Measurements from ENCODE around the gene TMEM184B.

Gene TMEM184B

DNA sequence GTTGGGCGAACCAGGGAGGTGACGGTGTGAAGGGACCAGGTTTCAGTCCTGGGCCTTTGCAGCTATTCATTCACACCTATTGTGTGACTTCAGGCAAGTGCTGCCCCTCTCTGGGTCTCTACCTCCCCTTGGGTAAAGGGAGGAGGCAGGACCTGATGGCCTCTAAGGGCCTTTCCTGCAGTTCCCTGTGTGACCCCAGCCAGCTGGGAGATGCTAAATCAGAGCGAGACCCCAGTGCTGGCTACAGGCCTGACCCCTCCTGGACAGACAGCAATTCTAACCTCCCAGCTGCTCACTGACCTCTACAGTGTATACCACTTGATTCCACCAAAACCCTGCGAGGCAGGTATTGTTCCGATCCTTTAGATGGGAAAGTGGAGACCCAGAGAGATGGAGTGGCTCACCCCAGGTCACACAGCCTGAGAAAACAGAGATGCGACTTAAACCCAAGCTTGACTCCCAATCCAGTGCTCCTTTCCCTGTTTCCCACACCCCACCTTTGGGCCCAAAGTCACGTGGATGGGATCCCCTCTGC, 64.8 kb downstream of the TMEM184B start:
- no peaks in the 10 kb centered on the region for H4K20me1 ChIP-seq (ENCODE audit: insufficient read depth, low read length, poor library complexity, severe bottlenecking)
- no peak overlapping the region for H3K9ac ChIP-seq (ENCODE audit: low read depth, low read length, poor library complexity, severe bottlenecking)
- no peaks in the 10 kb centered on the region for H3K9me2 ChIP-seq (replicated peaks; ENCODE audit: low read depth, low read length)
- H3K4me1 ChIP-seq (ENCODE audit: insufficient read depth, low read length, poor library complexity, severe bottlenecking), result peaks cover 26% of the 10 kb centered on the region
- no peaks in the 10 kb centered on the region for H3F3A ChIP-seq (ENCODE audit: low read depth)
- no peaks in the 10 kb centered on the region for H3K79me2 ChIP-seq (ENCODE audit: insufficient read depth, low read length)
- TF ChIP-seq, protein P1, sequence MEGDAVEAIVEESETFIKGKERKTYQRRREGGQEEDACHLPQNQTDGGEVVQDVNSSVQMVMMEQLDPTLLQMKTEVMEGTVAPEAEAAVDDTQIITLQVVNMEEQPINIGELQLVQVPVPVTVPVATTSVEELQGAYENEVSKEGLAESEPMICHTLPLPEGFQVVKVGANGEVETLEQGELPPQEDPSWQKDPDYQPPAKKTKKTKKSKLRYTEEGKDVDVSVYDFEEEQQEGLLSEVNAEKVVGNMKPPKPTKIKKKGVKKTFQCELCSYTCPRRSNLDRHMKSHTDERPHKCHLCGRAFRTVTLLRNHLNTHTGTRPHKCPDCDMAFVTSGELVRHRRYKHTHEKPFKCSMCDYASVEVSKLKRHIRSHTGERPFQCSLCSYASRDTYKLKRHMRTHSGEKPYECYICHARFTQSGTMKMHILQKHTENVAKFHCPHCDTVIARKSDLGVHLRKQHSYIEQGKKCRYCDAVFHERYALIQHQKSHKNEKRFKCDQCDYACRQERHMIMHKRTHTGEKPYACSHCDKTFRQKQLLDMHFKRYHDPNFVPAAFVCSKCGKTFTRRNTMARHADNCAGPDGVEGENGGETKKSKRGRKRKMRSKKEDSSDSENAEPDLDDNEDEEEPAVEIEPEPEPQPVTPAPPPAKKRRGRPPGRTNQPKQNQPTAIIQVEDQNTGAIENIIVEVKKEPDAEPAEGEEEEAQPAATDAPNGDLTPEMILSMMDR (conservative IDR thresholded peaks at IDR 0.05; ENCODE audit: low read length), result no peak
- TF ChIP-seq EZH2phosphoT487 (IDR thresholded peaks at IDR 0.05; ENCODE audit: borderline replicate concordance), result no peak
- H3K27me3 ChIP-seq (ENCODE audit: insufficient read depth, low read length, poor library complexity, severe bottlenecking), result no peaks in the 10 kb centered on the region
- H3K36me3 ChIP-seq (ENCODE audit: insufficient read depth, low read length), result no peaks in the 10 kb centered on the region
- H2AFZ ChIP-seq (ENCODE audit: low read length), result no peak overlapping the region
- no peaks in the 10 kb centered on the region for H3K9me3 ChIP-seq (ENCODE audit: insufficient read depth, low read depth, low read length)
- H3K4me3 ChIP-seq (ENCODE audit: low read length, poor library complexity, severe bottlenecking), result no peak overlapping the region
- H3K4me2 ChIP-seq (ENCODE audit: low read depth, low read length, poor library complexity, severe bottlenecking), result no peak overlapping the region

GRCh38 chr22:38205261-38206128, 67.3 kb downstream of the TMEM184B start:
- no peaks in the 10 kb centered on the region for H4K20me1 ChIP-seq (ENCODE audit: insufficient read depth, low read length, poor library complexity, severe bottlenecking)

GRCh38 chr22:38204784-38205183, 68.0 kb downstream of the TMEM184B start:
- peak overlapping the region; percentile 99 for H3K4me2 ChIP-seq (ENCODE audit: low read depth, low read length, poor library complexity, severe bottlenecking)
- H3K4me1 ChIP-seq (ENCODE audit: insufficient read depth, low read length, poor library complexity, severe bottlenecking), result peaks cover 41% of the 10 kb centered on the region
- TF ChIP-seq EZH2phosphoT487 (IDR thresholded peaks at IDR 0.05; ENCODE audit: borderline replicate concordance), result no peak
- TF ChIP-seq, protein P1 (conservative IDR thresholded peaks at IDR 0.05; ENCODE audit: low read length), result no peak
- peak overlapping the region; percentile 60 for H3K9ac ChIP-seq (ENCODE audit: low read depth, low read length, poor library complexity, severe bottlenecking)
- no peaks in the 10 kb centered on the region for H3K9me3 ChIP-seq (ENCODE audit: insufficient read depth, low read depth, low read length)
- no peak overlapping the region for H2AFZ ChIP-seq (ENCODE audit: low read length)
- H3K4me3 ChIP-seq (ENCODE audit: low read length, poor library complexity, severe bottlenecking), result peak overlapping the region; percentile 22
- no peaks in the 10 kb centered on the region for H3K9me2 ChIP-seq (replicated peaks; ENCODE audit: low read depth, low read length)
- H3K27me3 ChIP-seq (ENCODE audit: insufficient read depth, low read length, poor library complexity, severe bottlenecking), result no peaks in the 10 kb centered on the region
- H3K79me2 ChIP-seq (ENCODE audit: insufficient read depth, low read length), result no peaks in the 10 kb centered on the region
- H4K20me1 ChIP-seq (ENCODE audit: insufficient read depth, low read length, poor library complexity, severe bottlenecking), result no peaks in the 10 kb centered on the region
- H3K36me3 ChIP-seq (ENCODE audit: insufficient read depth, low read length), result no peaks in the 10 kb centered on the region
- peaks cover 3% of the 10 kb centered on the region; the same call in 1 of the 2 replicates for H3F3A ChIP-seq (ENCODE audit: low read depth)

More at GRCh38 chr22:38205261-38206128, 67.3 kb downstream of the TMEM184B start:
- peaks cover 3% of the 10 kb centered on the region; the same call in 1 of the 2 replicates for H3F3A ChIP-seq (ENCODE audit: low read depth)
- H3K27me3 ChIP-seq (ENCODE audit: insufficient read depth, low read length, poor library complexity, severe bottlenecking), result no peaks in the 10 kb centered on the region
- no peaks in the 10 kb centered on the region for H3K9me2 ChIP-seq (replicated peaks; ENCODE audit: low read depth, low read length)
- H3K9me3 ChIP-seq (ENCODE audit: insufficient read depth, low read depth, low read length), result no peaks in the 10 kb centered on the region
- H3K36me3 ChIP-seq (ENCODE audit: insufficient read depth, low read length), result no peaks in the 10 kb centered on the region
- H2AFZ ChIP-seq (ENCODE audit: low read length), result no peak overlapping the region
- H3K4me2 ChIP-seq (ENCODE audit: low read depth, low read length, poor library complexity, severe bottlenecking), result peak overlapping the region; percentile 99
- no peaks in the 10 kb centered on the region for H3K79me2 ChIP-seq (ENCODE audit: insufficient read depth, low read length)
- peak overlapping the region; percentile 22 for H3K4me3 ChIP-seq (ENCODE audit: low read length, poor library complexity, severe bottlenecking)
- no peak overlapping the region for H3K9ac ChIP-seq (ENCODE audit: low read depth, low read length, poor library complexity, severe bottlenecking)
- peaks cover 41% of the 10 kb centered on the region for H3K4me1 ChIP-seq (ENCODE audit: insufficient read depth, low read length, poor library complexity, severe bottlenecking)
- TF ChIP-seq, protein P1 (conservative IDR thresholded peaks at IDR 0.05; ENCODE audit: low read length), result no peak
- TF ChIP-seq EZH2phosphoT487 (IDR thresholded peaks at IDR 0.05; ENCODE audit: borderline replicate concordance), result no peak

All from Loucy (cell line).